GM13977 (cell line): ENCODE data around the gene RPE.

ENCODE experiments used
- DNase-seq: peaks from one replicate; pipeline ENCODE4 v3.0.0; 2012; ENCODE audit warnings: low spot score
- CTCF ChIP-seq: IDR thresholded peaks from 2 replicates; pipeline ENCODE4 v1.5.1; 2012; ENCODE audit warnings: mild to moderate bottlenecking, control low read depth; ENCODE audit not compliant: insufficient read depth; ENCODE audit errors: extremely low read depth, missing control alignments
- in situ Hi-C: fragments of 300-500 bp; cut with MboI; formaldehyde crosslinking; loops from one replicate; pipeline ENCODE4 v1.12.0; 2022; ENCODE audit warnings: low sequenced_read_pairs, low pct_unique_long_range_greater_than_20kb, mixed read lengths, inconsistent platforms; ENCODE audit not compliant: unreplicated experiment

Gene RPE

DNA sequence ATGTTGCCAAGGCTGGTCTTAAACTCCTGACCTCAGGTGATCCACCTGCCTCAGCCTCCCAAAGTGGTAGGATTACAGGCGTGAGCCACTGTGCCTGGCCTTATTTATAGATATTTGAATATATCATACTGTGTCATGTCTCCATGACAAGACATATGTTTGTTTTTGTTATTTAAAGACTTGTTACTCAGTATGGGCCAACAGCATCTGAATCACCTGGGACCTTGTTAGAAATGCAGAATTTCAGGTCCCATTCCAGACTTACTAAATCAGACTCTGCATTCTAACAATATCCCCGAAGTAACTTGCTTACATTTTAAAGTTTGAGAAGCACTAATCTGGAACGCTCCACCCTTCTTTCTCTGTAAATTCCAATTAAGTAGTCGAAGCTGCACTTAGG, 33.2 kb downstream of the RPE start:
- in situ Hi-C loops = no loop called here
- DNase-seq = no peak
- TF ChIP-seq CTCF = no peak

DNA sequence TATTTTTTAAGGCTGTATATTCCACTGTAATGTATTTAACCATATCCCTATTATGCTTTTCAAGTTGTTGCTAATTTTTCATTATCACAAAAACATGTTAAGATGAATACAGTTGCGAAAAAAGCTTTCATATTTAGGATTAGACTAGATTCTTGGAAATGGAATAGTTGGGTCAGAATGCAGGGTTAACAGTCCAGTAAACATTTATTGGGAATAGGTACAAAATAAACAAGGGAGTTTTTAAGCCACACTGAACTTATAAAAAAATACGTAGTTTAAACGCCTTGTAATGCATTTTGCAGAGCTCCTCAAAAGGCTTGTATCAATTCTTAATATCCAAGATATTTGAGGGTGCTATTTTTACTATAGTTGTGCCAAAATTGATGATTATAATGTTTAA, 35.6 kb downstream of the RPE start:
- no peak for TF ChIP-seq CTCF
- DNase-seq = no peak
- in situ Hi-C loops = no loop called here

DNA sequence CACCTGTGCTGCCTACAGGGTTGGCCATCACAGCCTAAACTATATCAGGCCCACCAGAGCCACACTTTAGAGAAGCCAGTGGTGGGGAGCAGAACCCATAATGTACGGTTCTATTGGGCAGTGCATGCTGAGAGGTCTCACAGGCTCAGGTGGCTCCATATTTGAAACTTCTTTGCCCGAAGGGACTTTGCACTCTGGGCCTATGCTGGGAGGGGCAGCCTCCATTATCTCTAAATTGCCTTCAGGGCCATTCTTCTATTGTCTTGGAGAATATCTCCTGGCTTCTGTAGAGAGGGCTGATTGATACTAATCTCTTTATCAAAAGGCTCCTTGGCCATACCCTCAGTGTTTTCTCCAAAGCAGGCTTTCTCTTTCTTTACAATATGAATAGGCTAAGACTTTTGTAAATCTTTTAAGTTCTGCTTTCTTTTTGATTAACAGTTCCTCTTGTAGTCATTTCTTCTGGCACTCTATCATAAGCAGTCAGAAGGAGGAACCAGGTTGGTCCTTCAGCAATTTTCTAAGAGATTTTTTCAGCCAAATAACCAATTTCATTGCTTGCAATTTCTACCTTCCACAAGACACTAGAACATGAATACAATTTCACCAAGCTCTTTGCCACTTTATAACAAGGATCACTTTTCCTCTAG, 44.5 kb downstream of the RPE start:
- no peak for DNase-seq
- in situ Hi-C loops = no loop called here
- no peak for TF ChIP-seq CTCF

GRCh38 chr2:210049831-210050230, 47.4 kb downstream of the RPE start:
- no peak for TF ChIP-seq CTCF
- in situ Hi-C loops = no loop called here
- DNase-seq = no peak

DNA sequence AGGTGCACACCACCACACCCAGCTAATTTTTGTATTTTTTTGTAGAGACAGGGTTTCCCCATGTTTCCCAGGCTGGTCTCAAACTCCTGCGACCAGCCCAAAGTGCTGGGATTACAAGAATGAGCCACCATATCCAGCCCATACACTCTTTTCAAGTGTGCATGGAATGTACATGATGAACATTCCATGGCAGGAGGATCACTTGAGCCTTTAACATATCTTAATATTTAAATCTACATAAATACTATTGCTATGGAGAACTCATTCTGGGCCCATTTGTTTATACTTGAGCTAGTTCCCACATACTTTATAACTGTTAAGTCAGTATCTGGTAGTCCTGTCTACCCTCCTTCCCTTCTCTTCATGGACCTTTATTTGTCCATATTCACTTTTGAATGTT, 48.4 kb downstream of the RPE start:
- no peak for DNase-seq
- in situ Hi-C loops = no loop called here
- no peak for TF ChIP-seq CTCF

- in situ Hi-C loops = no loop called here
- DNase-seq = no peak
- TF ChIP-seq CTCF = no peak
Observed at GRCh38 chr2:210054696-210055095, 52.3 kb downstream of the RPE start.

DNA sequence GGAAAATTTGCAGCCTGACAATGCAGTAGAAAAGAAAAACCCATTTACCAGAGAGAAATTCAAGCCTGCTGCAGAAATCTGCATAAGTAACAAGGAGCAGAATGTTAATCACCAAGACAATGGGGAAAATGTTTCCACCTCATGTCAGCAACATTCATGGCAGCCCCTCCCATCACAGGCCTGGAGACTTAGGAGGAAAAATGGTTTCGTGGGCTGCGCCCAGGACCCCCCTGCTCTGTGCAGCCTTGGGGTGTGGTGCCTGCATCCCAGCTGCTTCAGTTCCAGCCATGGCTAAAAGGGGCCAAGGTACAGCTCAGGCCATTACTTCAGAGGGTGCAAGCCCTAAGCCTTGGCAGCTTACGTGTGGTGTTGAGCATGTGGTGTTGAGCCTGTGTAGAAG, 53.4 kb downstream of the RPE start:
- TF ChIP-seq CTCF = no peak
- in situ Hi-C loops = no loop called here

More for the DNA sequence above, 53.4 kb downstream of the RPE start:
- no peak for DNase-seq
